ENCODE measurements around the gene SMPD3. TPM values are rescaled to one million over a fixed set of nuclear protein-coding genes. Genes with fewer than 3 reads are reported as not detected.
"Not testable (repeated sequence)": the region's sequence is repeated elsewhere in the genome, so short reads cannot be mapped to it uniquely, and the experiment has no call there.

Gene SMPD3
- total RNA-seq, 1 experiment from 2014 or later = 0.70 TPM

- Histone ChIP-seq H3K23ac (ENCODE audit: insufficient read length, low read depth, low read length) (no peak overlapping the region), H3K56ac (ENCODE audit: insufficient read length, low read depth, low read length) (no peak overlapping the region), H4K20me1 (ENCODE audit: control insufficient read depth, insufficient read depth, insufficient read length) (no peaks in the 10 kb centered on the region), H3K79me2 (ENCODE audit: insufficient read depth, low read length) (no peaks in the 10 kb centered on the region), H2BK12ac (ENCODE audit: insufficient read length, low read depth, low read length) (no peak overlapping the region), H3T11ph (ENCODE audit: low read length) (no peak overlapping the region), H2BK5ac (ENCODE audit: insufficient read length, low read length) (no peak overlapping the region), H2AK5ac (ENCODE audit: insufficient read length, low read length) (no peak overlapping the region), H3K79me1 (ENCODE audit: insufficient read depth, low read depth, low read length, poor library complexity, severe bottlenecking) (no peaks in the 10 kb centered on the region), H3K14ac (ENCODE audit: insufficient read depth, low read length) (no peak overlapping the region), H3K27ac (ENCODE audit: insufficient read length, low read depth, low read length) (no peak overlapping the region), H3K9me3 (ENCODE audit: control insufficient read depth, low read depth, low read length) (no peaks in the 10 kb centered on the region), H2BK120ac (ENCODE audit: low read depth, low read length, poor library complexity, severe bottlenecking) (no peak overlapping the region), H3K4me2 (ENCODE audit: insufficient read depth, insufficient read length, low read length) (no peak overlapping the region), H4K5ac (ENCODE audit: insufficient read length, low read depth, low read length) (no peak overlapping the region), H3K4ac (ENCODE audit: low read depth, low read length) (no peak overlapping the region), H3K18ac (ENCODE audit: insufficient read length, low read depth, low read length) (no peak overlapping the region), H2BK15ac (ENCODE audit: low read depth, low read length) (no peak overlapping the region), H4K8ac (replicated peaks; ENCODE audit: insufficient read length, low read depth, low read length) (no peak overlapping the region), H3K9ac (ENCODE audit: extremely low read depth, insufficient read length, low read length) (no peak overlapping the region), H3K4me1 (ENCODE audit: insufficient read depth, low read length) (no peaks in the 10 kb centered on the region), H3K23me2 (ENCODE audit: insufficient read length, low read depth, low read length, poor library complexity, severe bottlenecking) (no peaks in the 10 kb centered on the region), H3K27me3 (ENCODE audit: insufficient read depth, low read length) (no peaks in the 10 kb centered on the region), H2BK20ac (ENCODE audit: low read depth, low read length, poor library complexity, severe bottlenecking) (no peak overlapping the region), H4K91ac (ENCODE audit: insufficient read length, low read depth, low read length) (no peak overlapping the region), H2AFZ (ENCODE audit: low read length) (no peak overlapping the region)
- H3K9me3 Mint-ChIP-seq = peaks cover 7 to 11% of the 10 kb centered on the region in 2 experiments; a peak in 4 of 5 replicates
- TF ChIP-seq, protein P1, sequence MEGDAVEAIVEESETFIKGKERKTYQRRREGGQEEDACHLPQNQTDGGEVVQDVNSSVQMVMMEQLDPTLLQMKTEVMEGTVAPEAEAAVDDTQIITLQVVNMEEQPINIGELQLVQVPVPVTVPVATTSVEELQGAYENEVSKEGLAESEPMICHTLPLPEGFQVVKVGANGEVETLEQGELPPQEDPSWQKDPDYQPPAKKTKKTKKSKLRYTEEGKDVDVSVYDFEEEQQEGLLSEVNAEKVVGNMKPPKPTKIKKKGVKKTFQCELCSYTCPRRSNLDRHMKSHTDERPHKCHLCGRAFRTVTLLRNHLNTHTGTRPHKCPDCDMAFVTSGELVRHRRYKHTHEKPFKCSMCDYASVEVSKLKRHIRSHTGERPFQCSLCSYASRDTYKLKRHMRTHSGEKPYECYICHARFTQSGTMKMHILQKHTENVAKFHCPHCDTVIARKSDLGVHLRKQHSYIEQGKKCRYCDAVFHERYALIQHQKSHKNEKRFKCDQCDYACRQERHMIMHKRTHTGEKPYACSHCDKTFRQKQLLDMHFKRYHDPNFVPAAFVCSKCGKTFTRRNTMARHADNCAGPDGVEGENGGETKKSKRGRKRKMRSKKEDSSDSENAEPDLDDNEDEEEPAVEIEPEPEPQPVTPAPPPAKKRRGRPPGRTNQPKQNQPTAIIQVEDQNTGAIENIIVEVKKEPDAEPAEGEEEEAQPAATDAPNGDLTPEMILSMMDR (conservative IDR thresholded peaks at IDR 0.05) = no peak
- no peak overlapping the region for H3K4me3 Mint-ChIP-seq
- DNase-seq = no peak
- peaks cover 0 to 8% (median 3%) of the 10 kb centered on the region in 3 experiments; a peak in 5 of 7 replicates for H3K36me3 Mint-ChIP-seq (ENCODE audit: insufficient read depth in 1 of 3, low read depth in 3 of 3)
- H3K27me3 Mint-ChIP-seq (ENCODE audit: low read depth) = peaks cover 1% of the 10 kb centered on the region; the same call in 1 of the 2 replicates
- H3K27ac Mint-ChIP-seq = no peak overlapping the region
- peaks cover 0 to 3% of the 10 kb centered on the region in 2 experiments; a peak in 3 of 4 replicates for H3K4me1 Mint-ChIP-seq
- WGBS (ENCODE audit: extremely low coverage, insufficient read length, low lambda C conversion rate) = no CpG with 5 or more reads among the region's 8 CpGs
Observed at GRCh38 chr16:68496689-68497088, 48.4 kb upstream of the SMPD3 start.

DNA sequence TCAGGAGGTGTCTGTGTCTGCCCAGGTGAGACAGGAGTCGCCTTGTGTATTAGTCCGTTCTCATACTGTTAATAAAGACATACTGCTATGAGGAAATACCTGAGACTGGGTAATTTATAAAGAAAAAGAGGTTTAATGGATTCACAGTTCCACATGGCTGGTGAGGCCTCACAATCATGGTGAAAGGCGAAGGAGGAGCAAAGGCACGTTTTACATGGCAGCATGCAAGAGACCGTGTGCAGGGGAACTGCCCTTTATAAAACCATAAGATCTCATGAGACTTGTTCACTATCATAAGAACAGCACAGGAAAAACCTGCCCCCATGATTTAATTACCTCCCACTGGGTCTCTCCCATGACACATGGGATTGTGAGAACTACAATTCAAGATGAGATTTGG, 46.0 kb upstream of the SMPD3 start:
- not testable (repeated sequence) for H2AK5ac ChIP-seq (ENCODE audit: insufficient read length, low read length); H3K4me2 ChIP-seq (ENCODE audit: insufficient read depth, insufficient read length, low read length); H3K18ac ChIP-seq (ENCODE audit: insufficient read length, low read depth, low read length); H3K9me3 ChIP-seq (ENCODE audit: control insufficient read depth, low read depth, low read length); H3K9ac ChIP-seq (ENCODE audit: extremely low read depth, insufficient read length, low read length); H2BK5ac ChIP-seq (ENCODE audit: insufficient read length, low read length); H3K27me3 Mint-ChIP-seq (ENCODE audit: low read depth); H3K27ac Mint-ChIP-seq; H2BK12ac ChIP-seq (ENCODE audit: insufficient read length, low read depth, low read length); H3K27me3 ChIP-seq (ENCODE audit: insufficient read depth, low read length); H4K91ac ChIP-seq (ENCODE audit: insufficient read length, low read depth, low read length); H2AFZ ChIP-seq (ENCODE audit: low read length); H2BK120ac ChIP-seq (ENCODE audit: low read depth, low read length, poor library complexity, severe bottlenecking); H3K4ac ChIP-seq (ENCODE audit: low read depth, low read length); H3K56ac ChIP-seq (ENCODE audit: insufficient read length, low read depth, low read length); H3K4me1 ChIP-seq (ENCODE audit: insufficient read depth, low read length); H3K79me1 ChIP-seq (ENCODE audit: insufficient read depth, low read depth, low read length, poor library complexity, severe bottlenecking); H2BK20ac ChIP-seq (ENCODE audit: low read depth, low read length, poor library complexity, severe bottlenecking); H3K14ac ChIP-seq (ENCODE audit: insufficient read depth, low read length); H4K5ac ChIP-seq (ENCODE audit: insufficient read length, low read depth, low read length); H3K79me2 ChIP-seq (ENCODE audit: insufficient read depth, low read length); H3K23me2 ChIP-seq (ENCODE audit: insufficient read length, low read depth, low read length, poor library complexity, severe bottlenecking); H4K20me1 ChIP-seq (ENCODE audit: control insufficient read depth, insufficient read depth, insufficient read length); H3K36me3 Mint-ChIP-seq (ENCODE audit: insufficient read depth in 1 of 3, low read depth in 3 of 3); H3K23ac ChIP-seq (ENCODE audit: insufficient read length, low read depth, low read length); H2BK15ac ChIP-seq (ENCODE audit: low read depth, low read length); H3T11ph ChIP-seq (ENCODE audit: low read length); DNase-seq; H3K4me3 Mint-ChIP-seq; H4K8ac ChIP-seq (replicated peaks; ENCODE audit: insufficient read length, low read depth, low read length); H3K27ac ChIP-seq (ENCODE audit: insufficient read length, low read depth, low read length)
- H3K4me1 Mint-ChIP-seq = peaks cover 11 to 18% of the 10 kb centered on the region in 2 experiments
- H3K9me3 Mint-ChIP-seq = peaks cover 7 to 11% of the 10 kb centered on the region in 2 experiments; a peak in 4 of 5 replicates
- no CpG with 5 or more reads among the region's 5 CpGs for WGBS (ENCODE audit: extremely low coverage, insufficient read length, low lambda C conversion rate)
